HG02852 (cell line): ENCODE results near the gene MORC2.

Experiments used
- ATAC-seq: cut with Tn5 transposase; IDR thresholded peaks from one replicate; pipeline ENCODE4 v1.9.1; 2021; ENCODE audit warnings: mild to moderate bottlenecking, moderate library complexity; ENCODE audit not compliant: unreplicated experiment

The MORC2 gene

GRCh38 chr22:30875481-30876215 lies 92.9 kb downstream of the MORC2 start:
- no peak for ATAC-seq
